ENCODE results near the gene SLC41A2. TPM values are rescaled to one million over a fixed set of nuclear protein-coding genes. Genes with fewer than 3 reads are reported as not detected.

SLC41A2 gene
- total RNA-seq, result 53.4 and 66.5 TPM in 2 replicates

GRCh38 chr12:104958001-104958804 lies at the start of gene SLC41A2:
TSS of gene SLC41A2 (minus strand) at chr12:104958290. CDS start at chr12:104928527, 29,763 bp downstream.

GRCh38 chr12:104986022-104986941 lies 28.2 kb upstream of the SLC41A2 start, which contains the start of gene NOPCHAP1:
TSS of gene NOPCHAP1 (plus strand) at chr12:104986316. CDS start at chr12:104986353, 37 bp downstream.

Other genes with a start within 250 kb of the SLC41A2 start
- gene NOPCHAP1, start 28.0 kb upstream of the SLC41A2 start, total RNA-seq, result 3.5 and 5.1 TPM in 2 replicates
- gene ALDH1L2, start 126.2 kb upstream of the SLC41A2 start, total RNA-seq, result 53.9 and 60.5 TPM in 2 replicates
- 125 and 128 TPM in 2 replicates for gene WASHC4, start 149.4 kb upstream of the SLC41A2 start, total RNA-seq